ENCODE data around the gene FBXO44. TPM values are rescaled to one million over a fixed set of nuclear protein-coding genes. Genes with fewer than 3 reads are reported as not detected.
A peak's percentile ranks its signal among the peaks of the same experiment; 100 is the strongest.

The FBXO44 gene
- total RNA-seq, 1 experiment from 2014 or later, result 70.8 TPM

- ChIA-PET POLR2A (no interaction called here), CTCF (no interaction called here)
- in situ Hi-C loops (cut with HindIII; ENCODE audit: low pct_unique_long_range_greater_than_20kb, low sequenced_read_pairs) (no loop called here), intact Hi-C loops (cut with micrococcal nuclease; ENCODE audit: unreplicated experiment) (loop anchor here (5.0 kb wide), 1 partner anchor 39 kb away; no protein-coding TSS in a partner anchor)
- Histone ChIP-seq H3K36me3 (ENCODE audit: control insufficient read depth, insufficient read depth, low read length) (0 out of 2 replicates have a peak, but pooled peaks cover 2% of the 10 kb centered on the region), H3K4me1 (ENCODE audit: control insufficient read depth, insufficient read depth, low read length) (peaks cover 7% of the 10 kb centered on the region), H3K9me3 (ENCODE audit: control insufficient read depth, insufficient read depth, low read depth, low read length) (no peaks in the 10 kb centered on the region), H3K4me3 (ENCODE audit: low read depth in 2 of 2, low read length in 2 of 2) (no peak overlapping the region), H3K27me3 (ENCODE audit: control insufficient read depth, insufficient read depth, low read length) (no peaks in the 10 kb centered on the region), H3K27ac (ENCODE audit: low read length) (no peak overlapping the region)
- TF ChIP-seq, protein P1, sequence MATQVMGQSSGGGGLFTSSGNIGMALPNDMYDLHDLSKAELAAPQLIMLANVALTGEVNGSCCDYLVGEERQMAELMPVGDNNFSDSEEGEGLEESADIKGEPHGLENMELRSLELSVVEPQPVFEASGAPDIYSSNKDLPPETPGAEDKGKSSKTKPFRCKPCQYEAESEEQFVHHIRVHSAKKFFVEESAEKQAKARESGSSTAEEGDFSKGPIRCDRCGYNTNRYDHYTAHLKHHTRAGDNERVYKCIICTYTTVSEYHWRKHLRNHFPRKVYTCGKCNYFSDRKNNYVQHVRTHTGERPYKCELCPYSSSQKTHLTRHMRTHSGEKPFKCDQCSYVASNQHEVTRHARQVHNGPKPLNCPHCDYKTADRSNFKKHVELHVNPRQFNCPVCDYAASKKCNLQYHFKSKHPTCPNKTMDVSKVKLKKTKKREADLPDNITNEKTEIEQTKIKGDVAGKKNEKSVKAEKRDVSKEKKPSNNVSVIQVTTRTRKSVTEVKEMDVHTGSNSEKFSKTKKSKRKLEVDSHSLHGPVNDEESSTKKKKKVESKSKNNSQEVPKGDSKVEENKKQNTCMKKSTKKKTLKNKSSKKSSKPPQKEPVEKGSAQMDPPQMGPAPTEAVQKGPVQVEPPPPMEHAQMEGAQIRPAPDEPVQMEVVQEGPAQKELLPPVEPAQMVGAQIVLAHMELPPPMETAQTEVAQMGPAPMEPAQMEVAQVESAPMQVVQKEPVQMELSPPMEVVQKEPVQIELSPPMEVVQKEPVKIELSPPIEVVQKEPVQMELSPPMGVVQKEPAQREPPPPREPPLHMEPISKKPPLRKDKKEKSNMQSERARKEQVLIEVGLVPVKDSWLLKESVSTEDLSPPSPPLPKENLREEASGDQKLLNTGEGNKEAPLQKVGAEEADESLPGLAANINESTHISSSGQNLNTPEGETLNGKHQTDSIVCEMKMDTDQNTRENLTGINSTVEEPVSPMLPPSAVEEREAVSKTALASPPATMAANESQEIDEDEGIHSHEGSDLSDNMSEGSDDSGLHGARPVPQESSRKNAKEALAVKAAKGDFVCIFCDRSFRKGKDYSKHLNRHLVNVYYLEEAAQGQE (IDR thresholded peaks at IDR 0.05; ENCODE audit: insufficient read depth in 1 of 2, low read depth in 2 of 2, low read length in 1 of 2), result no peak
- TF ChIP-seq, protein P2, sequence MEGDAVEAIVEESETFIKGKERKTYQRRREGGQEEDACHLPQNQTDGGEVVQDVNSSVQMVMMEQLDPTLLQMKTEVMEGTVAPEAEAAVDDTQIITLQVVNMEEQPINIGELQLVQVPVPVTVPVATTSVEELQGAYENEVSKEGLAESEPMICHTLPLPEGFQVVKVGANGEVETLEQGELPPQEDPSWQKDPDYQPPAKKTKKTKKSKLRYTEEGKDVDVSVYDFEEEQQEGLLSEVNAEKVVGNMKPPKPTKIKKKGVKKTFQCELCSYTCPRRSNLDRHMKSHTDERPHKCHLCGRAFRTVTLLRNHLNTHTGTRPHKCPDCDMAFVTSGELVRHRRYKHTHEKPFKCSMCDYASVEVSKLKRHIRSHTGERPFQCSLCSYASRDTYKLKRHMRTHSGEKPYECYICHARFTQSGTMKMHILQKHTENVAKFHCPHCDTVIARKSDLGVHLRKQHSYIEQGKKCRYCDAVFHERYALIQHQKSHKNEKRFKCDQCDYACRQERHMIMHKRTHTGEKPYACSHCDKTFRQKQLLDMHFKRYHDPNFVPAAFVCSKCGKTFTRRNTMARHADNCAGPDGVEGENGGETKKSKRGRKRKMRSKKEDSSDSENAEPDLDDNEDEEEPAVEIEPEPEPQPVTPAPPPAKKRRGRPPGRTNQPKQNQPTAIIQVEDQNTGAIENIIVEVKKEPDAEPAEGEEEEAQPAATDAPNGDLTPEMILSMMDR (IDR thresholded peaks at IDR 0.05), result no peak
- TF ChIP-seq SIN3A (IDR thresholded peaks at IDR 0.05; ENCODE audit: borderline replicate concordance, insufficient read depth, low read depth, low read length), result no peak
- TF ChIP-seq POLR2AphosphoS5 (IDR thresholded peaks at IDR 0.05; ENCODE audit: low read depth, low read length), result no peak
- no peak for TF ChIP-seq TCF7L2 (IDR thresholded peaks at IDR 0.05; ENCODE audit: low read depth, low read length)
- no peak for ATAC-seq
- DNase-seq (ENCODE audit: low read depth, low spot score), result no peak
- BruUV-seq (replicated peaks), result TSS peak; percentile 77
These were observed 23.8 kb downstream of the FBXO44 start for GRCh38 chr1:11678442-11678841.

GRCh38 chr1:11680270-11681070, 25.8 kb downstream of the FBXO44 start:
- no TSS peak for BruUV-seq (replicated peaks)
- POLR2A ChIA-PET, result interaction anchor here (0.6 kb wide), 1 partner anchor 30 kb away, joined by 6 read pairs; no protein-coding TSS in a partner anchor
- DNase-seq (ENCODE audit: low read depth, low spot score) (no peak), ATAC-seq (peak; percentile 82)
- peaks cover 7% of the 10 kb centered on the region for H3K4me1 ChIP-seq (ENCODE audit: control insufficient read depth, insufficient read depth, low read length)
- TF ChIP-seq SIN3A (IDR thresholded peaks at IDR 0.05; ENCODE audit: borderline replicate concordance, insufficient read depth, low read depth, low read length) (0 out of 2 replicates have a peak, but pooled peaks have one; percentile 42), TCF7L2 (IDR thresholded peaks at IDR 0.05; ENCODE audit: low read depth, low read length) (no peak)
- 0 out of 2 replicates have a peak, but pooled peaks cover 2% of the 10 kb centered on the region for H3K36me3 ChIP-seq (ENCODE audit: control insufficient read depth, insufficient read depth, low read length)
- no peaks in the 10 kb centered on the region for H3K9me3 ChIP-seq (ENCODE audit: control insufficient read depth, insufficient read depth, low read depth, low read length)
- intact Hi-C loops (cut with micrococcal nuclease; ENCODE audit: unreplicated experiment) (no loop called here), in situ Hi-C loops (cut with HindIII; ENCODE audit: low pct_unique_long_range_greater_than_20kb, low sequenced_read_pairs) (no loop called here)
- peak overlapping the region; percentile 86 to 87 for H3K4me3 ChIP-seq (ENCODE audit: low read depth in 2 of 2, low read length in 2 of 2)
- CTCF ChIA-PET, result interaction anchor here (0.6 kb wide), 1 partner anchor 13 kb away, joined by 3 read pairs; no protein-coding TSS in a partner anchor
- H3K27ac ChIP-seq (ENCODE audit: low read length), result peak overlapping the region; percentile 81
- no peaks in the 10 kb centered on the region for H3K27me3 ChIP-seq (ENCODE audit: control insufficient read depth, insufficient read depth, low read length)

All from Panc1 (cell line).